ENCODE results near the gene PTTG1IP2.

PTTG1IP2 gene

DNA sequence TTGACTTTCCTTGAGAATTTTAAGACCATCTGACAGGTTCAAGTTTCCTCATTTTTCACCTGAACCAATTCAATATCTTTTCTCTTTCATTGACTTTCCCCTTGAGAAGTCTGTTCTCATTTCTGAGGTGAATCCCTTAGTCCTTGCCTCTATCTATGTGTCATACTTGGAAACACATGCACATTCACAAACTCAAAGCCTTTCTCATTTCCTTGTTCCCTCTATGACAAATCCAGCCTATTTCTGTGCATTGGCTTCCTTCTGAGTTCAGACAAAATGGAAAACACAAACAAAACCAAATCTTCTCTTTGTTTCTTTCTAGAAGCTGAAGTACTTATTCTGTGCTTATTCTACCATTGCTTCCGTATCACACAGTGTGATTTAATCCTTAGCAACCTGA is 13.8 kb downstream of the PTTG1IP2 start:
- no peak for DNase-seq (ENCODE audit: low read depth in 2 of 2)

DNA sequence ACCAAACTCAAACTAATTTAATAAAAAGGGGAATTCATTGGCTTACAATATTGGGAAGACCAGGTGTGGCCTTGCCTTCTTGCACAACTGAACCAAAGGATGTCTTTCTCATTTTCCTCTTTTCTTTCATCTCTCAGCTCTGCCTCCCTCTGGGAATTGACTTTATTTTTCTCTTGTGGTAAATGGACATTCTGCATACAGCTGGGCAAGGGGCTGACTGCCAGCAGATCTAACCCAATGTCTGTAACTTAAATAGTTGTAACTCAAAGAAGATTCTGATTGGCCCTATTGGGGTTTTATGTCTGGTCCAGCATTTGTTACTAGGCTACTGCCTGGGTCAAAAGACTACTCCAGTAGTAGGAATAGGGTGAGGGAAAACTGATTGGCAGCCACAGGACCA is 15.3 kb downstream of the PTTG1IP2 start:
- DNase-seq (ENCODE audit: low read depth in 2 of 2), result no peak

DNA sequence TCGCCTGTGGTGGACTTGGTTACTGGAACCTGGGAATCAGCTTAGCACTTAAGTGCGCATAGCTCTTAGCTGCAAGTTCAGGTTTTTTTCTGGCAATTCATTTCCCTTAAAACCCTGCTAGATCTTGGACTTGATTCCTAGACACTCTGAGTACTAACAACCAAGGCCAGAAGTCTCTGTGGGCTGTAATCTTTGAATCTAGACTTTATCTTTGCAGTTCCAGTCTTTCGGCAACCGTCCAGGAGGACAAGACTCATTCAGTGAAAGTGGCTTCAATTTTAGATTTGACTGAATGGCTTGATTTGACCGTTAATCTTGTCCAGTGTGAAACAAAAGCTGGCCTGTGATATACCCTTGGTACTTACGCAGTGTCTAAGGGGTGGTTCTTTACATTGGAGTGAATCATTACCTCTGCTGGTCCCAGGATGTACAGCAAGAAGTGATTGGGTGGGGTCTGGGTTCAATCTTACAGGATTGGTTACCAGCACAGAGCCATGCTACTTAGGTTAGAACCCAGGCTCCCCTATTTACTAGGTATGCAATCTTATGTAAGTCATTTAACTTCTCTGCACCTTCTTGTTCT is 16.4 kb downstream of the PTTG1IP2 start:
- DNase-seq (ENCODE audit: low read depth in 2 of 2), result no peak

DNA sequence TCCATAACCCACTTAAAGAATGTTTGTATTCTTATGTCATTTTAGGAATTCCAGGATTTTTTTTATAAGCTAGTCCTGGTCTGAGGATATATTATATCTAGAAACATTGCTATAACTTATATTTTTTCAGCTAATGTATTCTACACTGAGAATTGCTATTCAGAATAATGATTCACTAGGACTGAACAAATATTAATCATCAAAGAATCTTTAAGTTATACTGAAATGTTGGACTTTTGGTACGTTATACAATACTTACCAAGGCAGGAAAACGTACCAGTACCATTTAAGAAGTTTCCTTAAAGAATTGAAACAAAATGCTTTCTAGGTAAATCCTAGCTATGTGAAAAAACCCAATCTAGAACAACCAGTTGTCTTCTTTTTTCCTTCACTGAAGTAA is 18.4 kb downstream of the PTTG1IP2 start:
- DNase-seq (ENCODE audit: low read depth in 2 of 2), result no peak

DNA sequence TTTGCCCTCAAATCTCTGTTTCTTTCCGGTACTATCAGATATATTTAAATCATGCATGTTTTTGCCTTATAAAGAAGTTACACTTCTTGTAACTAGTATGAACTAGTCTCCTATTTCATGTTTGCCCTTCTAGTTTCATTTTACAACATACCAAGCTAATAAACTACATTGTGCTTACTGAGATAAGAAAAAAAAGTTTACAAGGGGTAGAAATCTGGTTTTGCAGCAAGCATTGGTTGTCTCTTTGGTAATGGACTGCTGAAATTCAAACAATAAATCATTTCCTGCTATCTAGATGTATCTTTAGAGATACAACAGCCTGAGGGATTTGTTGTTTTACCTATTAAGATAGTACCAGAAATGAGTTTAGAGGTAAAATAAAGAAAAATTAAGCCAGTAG is 18.8 kb downstream of the PTTG1IP2 start:
- no peak for DNase-seq (ENCODE audit: low read depth in 2 of 2)

DNA sequence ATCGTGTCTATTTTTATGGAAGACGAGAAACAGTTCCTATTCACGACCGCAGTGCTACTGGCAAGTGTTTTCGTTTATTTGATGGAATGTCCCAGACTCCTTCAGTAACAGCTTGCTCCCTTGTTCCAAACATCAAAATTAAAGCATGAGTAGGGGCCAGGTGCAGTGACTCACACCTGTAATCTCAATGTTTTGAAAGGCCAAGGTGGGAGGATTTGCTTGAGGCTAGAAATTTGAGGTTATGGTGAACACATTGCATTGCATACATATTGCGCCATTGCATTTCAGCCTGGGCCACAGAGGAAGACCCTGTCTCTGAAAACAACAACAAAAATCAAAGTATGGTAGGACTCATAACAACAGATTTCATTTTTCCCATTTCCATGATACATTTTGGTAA is 22.8 kb downstream of the PTTG1IP2 start:
- DNase-seq (ENCODE audit: low read depth in 2 of 2), result no peak

DNA sequence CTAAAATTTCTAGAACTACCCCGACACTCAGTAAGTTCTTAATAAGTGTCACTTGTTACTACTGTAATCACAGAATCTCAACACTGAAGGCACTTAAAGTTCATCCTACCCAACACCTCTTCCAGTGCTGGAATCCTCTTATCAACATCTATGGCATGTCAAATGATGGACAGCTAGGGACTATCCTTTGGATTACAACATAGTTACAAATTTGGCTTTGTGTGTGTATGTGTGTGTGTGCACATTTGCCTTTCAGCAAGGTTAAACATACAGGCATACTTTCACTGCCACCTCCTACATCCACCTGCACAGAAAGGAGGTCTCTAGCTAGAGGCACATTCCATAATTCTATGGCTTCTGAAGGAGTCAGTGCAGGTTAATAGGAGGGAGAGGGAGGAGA is 25.8 kb downstream of the PTTG1IP2 start:
- DNase-seq (ENCODE audit: low read depth in 2 of 2), result no peak

DNA sequence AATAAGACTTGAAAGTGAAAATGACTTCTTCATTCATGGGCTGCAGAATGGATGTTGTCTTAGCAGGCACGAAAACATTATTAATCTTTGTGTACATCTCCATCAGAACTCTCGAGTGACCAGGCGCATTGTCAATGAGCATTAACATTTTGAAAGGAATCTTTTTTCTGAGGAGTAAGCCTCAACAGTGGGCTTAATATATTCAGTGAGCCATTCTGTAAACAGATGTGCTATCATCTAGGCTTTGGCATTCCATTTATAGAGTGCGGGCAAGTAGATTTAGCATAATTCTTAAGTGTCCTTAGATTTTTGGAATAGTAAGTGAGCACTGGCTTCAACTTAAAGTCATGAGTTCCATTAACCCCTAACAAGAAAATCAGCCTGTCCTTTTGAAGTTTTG is 33.1 kb downstream of the PTTG1IP2 start:
- DNase-seq (ENCODE audit: low read depth in 2 of 2), result no peak

DNA sequence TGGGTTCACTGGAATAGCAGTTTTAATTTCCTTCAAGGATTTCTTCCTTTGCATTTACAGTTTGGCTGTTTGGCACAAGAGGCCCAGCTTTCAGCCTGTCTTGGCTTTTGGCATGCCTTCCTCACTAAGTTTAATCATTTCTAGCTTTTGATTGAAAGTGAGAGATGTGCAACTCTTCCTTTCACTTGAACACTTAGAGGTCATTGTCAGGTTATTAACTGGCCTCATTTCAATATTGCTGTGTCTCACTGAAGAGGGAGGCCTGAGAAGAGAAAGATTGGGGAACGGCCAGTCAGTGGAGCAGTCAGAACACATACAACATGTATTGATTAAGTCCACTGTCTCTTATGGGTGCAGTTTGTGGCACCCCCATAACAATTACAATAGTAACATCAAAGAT is 33.9 kb downstream of the PTTG1IP2 start:
- no peak for DNase-seq (ENCODE audit: low read depth in 2 of 2)

DNA sequence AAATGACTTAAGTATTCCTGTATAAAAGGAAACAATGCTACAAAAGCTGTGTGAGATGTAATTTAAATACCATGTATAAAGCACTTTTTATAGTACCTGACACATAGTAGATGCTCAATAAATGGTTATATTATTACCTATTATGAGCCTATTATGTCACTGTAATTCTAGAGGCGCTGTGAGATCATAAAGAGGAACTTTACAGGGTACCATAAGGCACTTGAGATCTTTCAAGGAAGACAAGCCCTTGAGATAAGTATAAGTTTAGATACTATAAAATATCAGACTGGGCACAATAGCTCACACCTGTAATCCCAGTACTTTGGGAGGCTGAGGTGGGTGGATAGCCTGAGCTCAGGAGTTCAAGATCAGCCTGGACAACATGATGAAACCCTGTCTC is 38.3 kb downstream of the PTTG1IP2 start:
- no peak for DNase-seq (ENCODE audit: low read depth in 2 of 2)

DNA sequence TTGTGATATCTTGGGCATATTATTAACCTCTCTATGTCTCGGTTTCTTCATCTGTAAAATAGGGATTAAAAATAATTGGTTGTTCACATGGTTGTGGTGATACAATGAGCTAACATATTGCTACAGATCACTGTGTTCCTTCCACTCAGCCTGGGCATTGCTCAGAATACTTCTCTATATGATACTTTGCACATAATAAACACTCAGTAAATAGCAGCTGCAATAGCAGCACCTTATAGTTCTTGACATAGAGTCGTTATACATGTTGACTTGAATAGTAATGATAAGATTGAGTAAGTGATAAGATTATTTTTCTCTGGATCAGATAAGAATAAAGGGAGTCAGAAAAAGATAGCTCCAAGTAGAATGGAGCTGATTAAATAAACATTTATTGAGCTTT is 42.3 kb downstream of the PTTG1IP2 start:
- no peak for DNase-seq (ENCODE audit: low read depth in 2 of 2)

DNA sequence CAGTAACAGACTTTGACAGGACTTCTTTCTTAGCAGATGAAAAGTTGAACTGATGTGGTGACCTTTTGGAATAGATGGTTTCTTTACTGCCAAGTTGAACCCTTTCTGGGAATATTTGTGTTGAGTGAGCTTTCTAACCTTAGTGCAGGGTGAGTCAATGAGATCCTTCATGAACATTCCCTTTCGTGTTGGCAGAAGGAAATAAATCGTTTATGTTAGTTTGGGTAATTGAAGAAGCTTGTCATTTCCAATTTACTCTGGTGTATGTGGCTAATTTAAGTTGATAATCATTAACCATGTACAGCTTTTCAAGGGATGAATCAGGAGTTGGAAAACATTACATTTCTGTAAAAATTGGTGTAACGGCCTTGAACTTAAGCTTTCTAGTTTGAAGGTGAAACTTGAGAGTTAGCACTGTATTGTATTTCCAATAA is 43.4 kb downstream of the PTTG1IP2 start:
- DNase-seq (ENCODE audit: low read depth in 2 of 2), result no peak

DNA sequence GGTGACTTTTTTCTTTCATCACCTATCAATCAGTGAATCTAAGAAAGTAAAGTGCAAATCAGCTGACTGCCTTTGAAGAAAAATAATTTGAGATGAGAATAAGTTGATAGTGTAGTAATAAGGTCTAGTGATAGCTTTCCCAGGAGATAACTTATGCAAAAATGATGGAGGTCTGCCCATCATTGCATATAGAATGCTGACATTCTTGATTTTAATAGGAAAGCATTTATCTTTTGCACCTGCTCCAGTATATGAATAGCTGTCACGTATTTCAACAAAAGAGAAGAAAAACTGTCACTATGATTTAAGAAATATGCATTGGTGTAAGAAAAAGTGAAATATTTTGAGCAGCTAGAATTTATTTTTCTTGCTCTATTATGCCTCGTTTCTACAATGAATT is 46.8 kb downstream of the PTTG1IP2 start:
- no peak for DNase-seq (ENCODE audit: low read depth in 2 of 2)

DNA sequence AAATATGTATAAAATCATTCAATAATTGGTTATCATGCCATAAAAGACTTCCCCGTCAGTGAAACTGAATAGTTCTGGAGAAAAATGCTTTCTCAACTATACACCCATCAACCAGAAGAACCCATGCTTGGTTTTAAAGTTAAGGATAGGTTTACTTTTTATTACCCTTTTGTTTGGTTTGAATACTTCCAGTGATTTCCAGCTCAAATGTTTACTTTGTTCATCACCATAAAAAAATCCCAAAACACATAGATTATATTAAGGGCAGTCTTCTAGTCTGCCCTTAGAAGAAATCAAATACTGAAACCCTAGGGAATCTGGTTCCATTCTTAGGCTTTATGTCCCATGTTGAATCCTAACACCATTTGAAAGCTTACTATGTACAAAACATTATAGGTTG is 49.2 kb downstream of the PTTG1IP2 start:
- DNase-seq (ENCODE audit: low read depth in 2 of 2), result no peak

DNA sequence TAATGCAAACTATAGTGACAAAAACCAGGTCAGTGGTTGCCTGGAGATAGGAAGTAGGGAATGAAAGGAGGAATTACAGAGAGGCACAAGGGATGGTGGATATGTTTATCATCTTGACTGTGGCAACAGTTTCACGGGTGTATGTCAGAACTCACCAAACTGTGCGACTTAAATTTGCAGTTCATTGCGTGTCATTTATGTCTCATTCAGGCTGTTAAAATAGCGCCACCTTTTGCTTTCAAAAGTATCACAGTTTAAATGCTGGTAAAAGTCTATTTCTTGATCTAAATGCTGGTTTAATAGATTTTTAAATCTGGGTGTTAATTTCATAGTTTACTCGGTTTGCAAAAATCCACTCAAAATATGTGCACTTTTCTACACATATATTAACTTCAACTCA is 51.0 kb downstream of the PTTG1IP2 start:
- DNase-seq (ENCODE audit: low read depth in 2 of 2), result no peak

DNA sequence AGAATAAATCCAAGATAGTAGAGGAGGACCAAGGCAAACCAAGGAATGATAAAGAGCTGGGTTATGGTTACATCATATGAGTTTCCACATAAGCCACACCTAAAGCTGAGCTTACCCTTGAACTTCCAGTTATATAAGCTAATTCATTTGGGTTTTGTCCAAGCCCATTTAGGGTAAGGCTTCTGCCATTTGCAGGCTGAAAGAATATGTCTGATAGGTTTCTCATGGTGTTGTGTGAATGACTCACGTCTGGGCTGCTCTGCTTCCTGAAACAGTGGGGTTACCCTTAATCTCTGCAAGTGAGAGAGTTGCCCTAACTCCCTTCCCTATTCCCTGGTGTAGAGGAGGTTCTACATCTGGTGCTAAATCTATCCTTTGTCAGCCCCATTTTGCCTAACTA is 60.8 kb downstream of the PTTG1IP2 start:
- no peak for DNase-seq (ENCODE audit: low read depth in 2 of 2)

DNA sequence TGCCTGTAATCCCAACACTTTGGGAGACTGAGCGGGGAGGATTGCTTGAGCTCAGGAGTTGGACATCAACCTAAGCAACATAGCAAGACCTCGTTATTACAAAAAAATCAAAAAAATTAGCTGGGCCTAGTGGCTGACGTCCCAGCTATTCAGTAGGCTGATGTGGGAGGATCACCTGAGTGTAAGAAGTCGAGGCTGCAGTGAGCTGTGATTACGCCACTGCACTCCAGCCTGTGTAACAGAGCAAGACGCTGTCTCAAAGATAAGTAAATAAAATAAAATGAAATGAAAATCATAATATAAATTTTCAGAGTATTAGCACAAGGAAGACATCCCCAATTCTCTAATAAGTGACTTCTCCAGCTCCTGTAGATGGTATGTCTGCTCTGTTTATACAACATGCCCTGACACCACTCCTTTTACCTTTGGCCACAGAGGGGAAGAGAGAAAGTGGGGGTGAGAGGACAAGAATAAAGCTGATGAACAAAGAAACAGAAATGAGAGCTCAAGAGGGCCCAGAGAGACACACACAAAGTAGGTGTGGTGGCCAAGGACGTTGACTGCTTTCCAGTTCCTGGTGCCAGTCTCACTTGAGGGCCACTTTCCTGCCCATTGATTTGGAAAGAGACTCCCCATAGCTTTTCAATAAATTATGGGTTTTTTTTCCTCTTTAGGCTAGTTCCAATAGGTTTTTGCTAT is 62.9 kb downstream of the PTTG1IP2 start:
- no peak for DNase-seq (ENCODE audit: low read depth in 2 of 2)

DNA sequence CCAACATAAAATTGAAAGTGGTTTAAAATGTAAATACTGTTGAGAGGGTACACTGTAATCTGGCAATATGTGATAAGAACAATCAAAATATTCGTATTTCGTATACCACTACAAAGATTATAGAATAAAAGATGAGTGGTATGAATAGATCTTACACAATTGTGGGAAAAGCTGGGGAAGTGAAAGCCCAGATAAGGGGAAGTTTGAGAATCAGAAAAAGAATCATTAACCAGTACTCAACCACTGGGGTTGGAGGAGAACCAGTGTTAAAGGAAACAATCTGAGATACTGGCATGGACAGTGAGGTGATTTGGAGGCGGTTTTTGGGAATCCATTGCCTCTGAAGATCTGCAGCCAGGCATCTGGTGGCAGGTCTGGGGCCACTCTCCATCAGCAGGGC is 67.0 kb downstream of the PTTG1IP2 start:
- DNase-seq (ENCODE audit: low read depth in 2 of 2), result no peak

DNA sequence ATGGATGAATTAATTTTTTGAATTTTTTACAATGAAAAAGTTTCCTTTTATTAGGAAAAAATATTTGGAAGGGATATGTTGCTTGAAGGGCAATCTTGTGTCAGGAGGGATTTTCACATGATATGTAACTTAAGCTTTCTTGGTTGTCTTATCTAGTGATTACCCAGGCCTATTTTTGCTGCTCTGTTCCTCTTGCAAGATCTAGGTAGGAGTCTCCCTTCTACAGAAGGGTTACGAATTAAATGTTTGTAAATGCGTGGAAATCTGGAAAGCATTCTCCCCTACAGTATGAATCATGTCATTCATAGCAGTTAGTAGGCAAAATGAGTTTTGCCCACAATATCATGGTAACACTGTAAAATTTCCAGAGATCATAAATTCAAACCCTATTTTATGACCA is 69.0 kb downstream of the PTTG1IP2 start:
- no peak for DNase-seq (ENCODE audit: low read depth in 2 of 2)

DNA sequence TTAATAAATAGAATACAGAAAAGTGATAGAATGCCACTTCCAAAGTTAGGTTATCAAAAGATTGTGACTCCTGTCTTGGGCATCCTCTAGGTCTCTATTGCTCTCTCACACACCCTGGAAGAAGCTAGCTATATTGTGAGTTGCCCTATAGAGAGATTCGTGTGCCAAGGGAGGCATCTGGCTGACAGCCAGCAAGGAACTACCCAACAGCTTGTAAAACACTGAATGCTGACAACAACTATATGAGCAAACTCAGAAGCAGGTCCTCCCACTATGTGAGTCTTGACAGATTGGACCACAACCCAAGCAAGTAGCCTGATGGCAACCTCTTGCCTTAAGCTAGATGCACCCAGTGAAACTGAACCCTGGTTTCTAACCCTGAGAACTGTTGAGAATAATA is 71.0 kb downstream of the PTTG1IP2 start:
- no peak for DNase-seq (ENCODE audit: low read depth in 2 of 2)

DNA sequence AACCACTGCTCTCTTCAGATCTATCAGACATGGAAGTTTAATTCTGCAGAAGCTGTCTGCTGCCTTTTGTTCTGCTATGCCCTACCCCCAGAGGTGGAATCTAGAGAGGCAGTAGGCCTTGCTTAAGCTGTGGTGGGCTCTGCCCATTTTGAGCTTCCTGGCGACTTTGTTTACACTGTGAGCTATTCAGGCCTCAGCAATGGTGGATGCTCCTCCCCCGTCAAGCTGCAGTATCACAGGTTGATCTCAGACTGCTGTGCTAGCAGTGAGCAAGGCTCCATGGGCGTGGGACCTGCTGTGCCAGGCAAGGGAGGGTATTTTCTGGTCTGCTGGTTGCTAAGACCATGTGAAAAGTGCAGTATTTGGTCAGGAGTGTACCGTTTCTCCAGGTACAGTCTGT is 81.6 kb downstream of the PTTG1IP2 start:
- no peak for DNase-seq (ENCODE audit: low read depth in 2 of 2)

DNA sequence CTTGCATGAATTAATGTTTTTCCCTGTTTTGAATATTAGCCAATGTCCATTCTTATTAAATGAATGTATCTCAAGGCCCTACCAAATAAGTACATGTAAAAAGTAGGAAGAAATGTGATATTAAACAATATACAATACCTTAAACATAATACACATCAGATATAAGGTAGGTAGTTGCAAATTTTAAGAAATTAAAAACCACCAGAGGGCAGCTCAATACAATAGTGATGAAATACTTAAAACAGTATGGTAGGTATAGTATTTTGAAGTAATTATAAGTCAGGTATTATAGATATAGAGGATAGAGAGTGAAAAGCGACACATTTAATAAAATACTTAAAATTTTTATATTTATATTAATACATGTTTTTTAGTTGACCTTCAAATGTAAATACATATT is 83.1 kb downstream of the PTTG1IP2 start:
- no peak for DNase-seq (ENCODE audit: low read depth in 2 of 2)

DNA sequence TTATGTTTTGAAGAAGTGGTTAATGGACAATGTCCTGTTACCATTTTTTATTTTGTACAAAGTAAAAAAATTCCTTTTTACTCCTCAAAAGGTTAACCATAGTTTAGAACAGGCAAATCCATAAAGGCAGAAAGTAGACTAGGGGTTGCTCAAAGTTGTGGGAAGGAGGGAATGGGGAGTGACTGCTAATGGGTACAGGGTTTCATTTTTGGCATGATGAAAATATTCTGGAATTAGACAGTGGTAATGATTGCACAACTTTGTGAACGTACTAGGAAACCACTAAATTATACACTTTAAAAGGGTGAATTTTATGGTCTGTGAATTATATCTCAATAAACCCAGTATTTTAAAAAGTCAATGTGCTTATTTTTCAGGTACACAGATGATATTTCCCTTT is 91.3 kb downstream of the PTTG1IP2 start:
- no peak for DNase-seq (ENCODE audit: low read depth in 2 of 2)

Measured in stimulated activated CD4-positive, alpha-beta T cell treated with anti-CD3 and anti-CD28 coated beads, Interleukin-15, amount 100 ng/mL, for 48 hours (primary cell).